Measurements from ENCODE around the gene NT5E.
"Not testable (repeated sequence)": the region's sequence is repeated elsewhere in the genome, so short reads cannot be mapped to it uniquely, and the experiment has no call there.

Gene NT5E

DNA sequence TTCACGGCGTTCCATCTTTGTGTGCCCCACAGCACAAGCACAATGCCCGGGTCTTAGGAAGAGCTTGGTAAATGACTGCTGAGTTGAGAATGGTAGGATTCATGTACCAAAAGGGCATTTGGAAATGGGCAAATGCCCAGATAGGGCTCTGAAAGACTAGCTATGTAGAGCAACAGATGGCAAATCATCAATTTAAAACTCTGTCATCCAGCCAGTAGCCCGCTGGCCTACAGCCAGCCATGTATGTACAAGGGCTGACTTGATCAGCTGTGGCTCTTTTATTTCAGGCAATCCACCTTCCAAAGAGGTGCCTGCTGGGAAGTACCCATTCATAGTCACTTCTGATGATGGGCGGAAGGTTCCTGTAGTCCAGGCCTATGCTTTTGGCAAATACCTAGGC, 35.1 kb downstream of the NT5E start:
- Mint-ChIP-seq H3K27ac (no peak overlapping the region), H3K4me1 (peaks cover 5% of the 10 kb centered on the region), H3K9me3 (no peaks in the 10 kb centered on the region), H3K4me3 (no peak overlapping the region), H3K27me3 (peaks cover 6% of the 10 kb centered on the region), H3K36me3 (no peaks in the 10 kb centered on the region)

DNA sequence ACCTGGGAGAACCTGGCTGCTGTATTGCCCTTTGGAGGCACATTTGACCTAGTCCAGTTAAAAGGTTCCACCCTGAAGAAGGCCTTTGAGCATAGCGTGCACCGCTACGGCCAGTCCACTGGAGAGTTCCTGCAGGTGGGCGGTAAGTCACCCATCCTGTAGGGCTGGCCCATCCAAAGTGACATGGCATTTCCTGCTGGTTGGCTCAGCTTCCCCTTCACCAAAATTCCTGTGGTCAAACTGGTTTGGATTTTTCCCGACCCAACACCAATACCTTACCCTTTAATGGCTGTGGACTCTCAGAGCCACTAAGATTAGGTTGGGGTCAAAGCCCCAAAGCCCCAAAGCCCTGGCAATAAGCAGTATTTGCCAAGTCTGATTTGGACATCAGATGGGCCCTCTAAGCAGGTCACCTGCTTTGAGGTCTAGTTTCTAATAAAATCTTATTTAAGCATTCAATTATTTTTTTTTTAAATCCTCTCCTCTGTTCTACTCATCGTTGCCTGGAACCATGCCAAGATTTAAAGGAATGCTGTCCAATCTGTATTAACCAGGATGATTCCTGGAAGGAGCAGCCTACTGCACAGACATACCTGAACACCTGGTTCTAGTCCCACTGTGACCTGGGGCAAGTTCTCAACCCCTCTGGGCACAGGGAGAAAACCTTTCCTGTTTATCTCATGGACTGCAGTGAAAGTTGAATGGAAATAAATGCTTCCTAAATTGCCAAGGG, 40.8 kb downstream of the NT5E start:
- H3K27me3 Mint-ChIP-seq, result no peaks in the 10 kb centered on the region

DNA sequence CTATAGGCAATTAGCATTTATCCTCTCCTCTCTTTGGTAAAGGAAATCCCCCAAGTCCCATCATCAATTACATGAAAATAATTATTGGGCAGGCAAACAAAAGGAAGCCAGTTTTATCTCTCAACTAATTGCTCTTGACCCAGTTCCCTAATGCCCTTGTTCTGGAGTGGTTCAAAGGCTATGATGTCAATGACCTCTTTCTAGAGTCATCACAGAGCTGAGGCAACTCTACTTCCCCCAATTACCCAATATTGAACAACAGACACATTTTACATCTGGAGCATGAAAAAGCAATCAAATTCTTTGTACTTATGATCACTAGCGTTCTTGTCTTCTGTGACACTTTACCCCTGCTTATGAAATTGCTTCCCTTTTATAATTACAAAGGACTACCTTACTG, 43.5 kb downstream of the NT5E start:
- Mint-ChIP-seq H3K27ac (no peak overlapping the region), H3K36me3 (peaks cover 9% of the 10 kb centered on the region), H3K9me3 (peaks cover 7% of the 10 kb centered on the region), H3K27me3 (no peaks in the 10 kb centered on the region), H3K4me1 (no peaks in the 10 kb centered on the region), H3K4me3 (no peak overlapping the region)

More for the DNA sequence above, 40.8 kb downstream of the NT5E start:
- no peaks in the 10 kb centered on the region for H3K4me1 Mint-ChIP-seq
- H3K36me3 Mint-ChIP-seq, result no peaks in the 10 kb centered on the region
- H3K4me3 Mint-ChIP-seq, result no peak overlapping the region
- no peak overlapping the region for H3K27ac Mint-ChIP-seq
- no peaks in the 10 kb centered on the region for H3K9me3 Mint-ChIP-seq

DNA sequence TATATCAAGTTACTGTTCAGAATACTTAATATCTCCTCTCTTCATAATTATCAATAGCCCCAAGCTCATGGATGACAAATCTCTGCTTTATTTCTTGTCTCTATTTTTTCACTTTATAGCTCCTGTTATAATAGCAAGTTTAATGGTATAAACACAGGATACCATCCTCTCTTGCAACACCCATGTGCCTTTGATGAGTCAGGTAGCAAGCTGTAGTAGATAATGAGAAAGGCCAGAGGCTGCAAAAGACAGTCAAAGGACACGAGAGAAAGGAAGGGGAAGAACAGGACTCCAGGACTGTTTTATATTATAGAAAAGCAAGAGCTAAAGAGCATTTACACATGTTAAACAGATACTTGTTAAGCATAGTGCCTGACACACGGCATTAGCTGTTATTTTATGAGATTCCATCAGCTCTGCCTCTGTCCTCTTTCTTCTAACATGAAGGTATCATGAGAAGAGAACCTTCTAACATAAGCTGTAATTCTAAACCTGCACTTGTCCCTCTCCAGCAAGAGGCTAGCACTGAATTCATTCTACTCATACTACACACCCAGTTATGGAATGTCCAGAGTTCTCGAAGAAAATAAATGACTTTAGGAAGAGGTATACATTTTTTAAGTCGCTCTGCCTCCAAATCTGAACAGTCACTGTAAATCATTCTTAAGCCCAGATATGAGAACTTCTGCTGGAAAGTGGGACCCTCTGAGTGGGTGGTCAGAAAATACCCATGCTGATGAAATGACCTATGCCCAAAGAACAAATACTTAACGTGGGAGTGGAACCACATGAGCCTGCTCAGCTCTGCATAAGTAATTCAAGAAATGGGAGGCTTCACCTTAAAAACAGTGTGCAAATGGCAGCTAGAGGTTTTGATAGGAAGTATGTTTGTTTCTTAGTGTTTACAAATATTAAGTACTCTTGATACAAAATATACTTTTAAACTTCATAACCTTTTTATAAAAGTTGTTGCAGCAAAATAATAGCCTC, 45.0 kb downstream of the NT5E start:
- Mint-ChIP-seq H3K4me3 (no peak overlapping the region), H3K4me1 (peaks cover 10% of the 10 kb centered on the region), H3K36me3 (peaks cover 13% of the 10 kb centered on the region), H3K27me3 (no peaks in the 10 kb centered on the region), H3K9me3 (peaks cover 7% of the 10 kb centered on the region), H3K27ac (no peak overlapping the region)

DNA sequence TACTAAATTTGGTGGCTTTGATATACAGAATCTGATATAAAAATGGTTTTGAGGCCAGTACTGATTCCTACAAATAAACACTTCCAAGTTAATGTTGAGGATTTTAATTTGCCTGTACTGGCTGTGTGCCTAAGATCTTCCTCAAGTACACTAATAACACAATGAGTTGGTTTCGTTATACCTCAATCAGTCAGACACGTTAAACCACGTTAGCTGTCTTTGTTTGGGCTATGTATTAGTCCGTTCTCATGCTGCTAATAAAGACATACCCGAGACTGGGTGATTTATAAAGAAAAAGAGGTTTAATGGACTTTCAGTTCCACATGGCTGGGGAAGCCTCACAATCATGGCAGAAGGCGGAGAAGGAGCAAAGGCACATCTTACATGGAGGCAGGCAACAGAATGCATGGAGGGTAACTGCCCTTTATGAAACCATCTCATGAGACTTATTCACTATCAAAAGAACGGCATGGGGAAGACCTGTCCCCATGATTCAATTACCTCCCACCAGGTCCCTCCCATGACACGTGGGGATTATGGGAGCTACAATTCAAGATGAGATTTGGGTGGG, 46.2 kb downstream of the NT5E start:
- peaks cover 7% of the 10 kb centered on the region for H3K9me3 Mint-ChIP-seq
- no peak overlapping the region for H3K4me3 Mint-ChIP-seq
- no peak overlapping the region for H3K27ac Mint-ChIP-seq
- H3K4me1 Mint-ChIP-seq, result peaks cover 11% of the 10 kb centered on the region
- no peaks in the 10 kb centered on the region for H3K27me3 Mint-ChIP-seq
- H3K36me3 Mint-ChIP-seq, result peaks cover 13% of the 10 kb centered on the region

DNA sequence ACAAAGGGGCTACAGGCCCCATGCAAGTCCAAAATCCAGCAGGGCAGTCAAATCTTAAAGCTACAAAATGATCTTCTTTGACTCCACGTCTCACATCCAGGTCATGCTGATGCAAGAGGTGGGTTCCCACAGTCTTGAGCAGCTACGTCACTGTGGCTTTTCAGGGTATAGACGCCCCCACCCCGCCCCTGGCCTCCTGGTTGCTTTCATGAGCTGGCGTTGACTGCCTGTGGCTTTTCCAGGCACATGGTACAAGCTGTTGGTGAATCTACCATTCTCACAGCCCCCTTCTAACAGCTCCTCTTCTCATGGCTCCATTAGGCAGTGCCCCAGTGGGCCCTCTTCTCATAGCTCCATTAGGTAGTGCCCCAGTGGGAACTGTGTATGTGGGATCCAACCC, 47.0 kb downstream of the NT5E start:
- Mint-ChIP-seq H3K27me3 (no peaks in the 10 kb centered on the region), H3K27ac (no peak overlapping the region)

DNA sequence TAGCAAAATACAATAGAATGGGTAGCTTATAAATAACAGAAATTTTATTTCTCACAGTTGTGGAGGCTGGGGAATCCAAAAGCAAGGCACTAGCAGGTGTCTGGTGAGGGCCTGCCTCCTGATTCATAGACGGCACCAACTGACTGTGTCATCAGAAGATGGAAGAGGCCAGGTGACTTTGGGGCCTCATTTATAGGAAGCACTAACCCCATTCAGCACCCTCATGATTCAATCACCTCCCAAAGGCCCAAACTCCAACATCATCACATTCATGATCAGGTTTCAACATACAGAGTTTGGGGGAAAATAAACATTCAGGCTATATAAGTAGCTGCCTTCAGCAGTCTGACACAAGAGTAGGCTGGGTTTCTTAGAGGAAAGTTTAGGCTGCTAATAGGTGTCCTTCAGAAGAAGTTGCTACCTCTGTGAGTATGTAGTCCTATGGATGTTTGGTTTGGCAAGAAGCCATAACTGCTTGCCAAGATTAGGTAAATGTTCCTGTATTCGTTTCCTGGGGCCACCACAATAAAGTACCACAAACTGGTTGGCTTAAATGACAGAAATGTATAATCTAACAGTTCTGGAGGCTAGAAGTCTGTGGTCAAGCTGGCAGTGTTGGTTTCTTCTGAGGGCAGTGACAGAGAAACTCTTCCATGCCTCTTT, 48.8 kb downstream of the NT5E start:
- Mint-ChIP-seq H3K4me1 (peaks cover 11% of the 10 kb centered on the region), H3K27ac (no peak overlapping the region), H3K4me3 (no peak overlapping the region), H3K27me3 (no peaks in the 10 kb centered on the region), H3K9me3 (peaks cover 7% of the 10 kb centered on the region), H3K36me3 (peaks cover 18% of the 10 kb centered on the region)

More for the DNA sequence above, 47.0 kb downstream of the NT5E start:
- Mint-ChIP-seq H3K36me3 (peaks cover 14% of the 10 kb centered on the region), H3K4me1 (peaks cover 11% of the 10 kb centered on the region), H3K4me3 (no peak overlapping the region), H3K9me3 (peaks cover 7% of the 10 kb centered on the region)

DNA sequence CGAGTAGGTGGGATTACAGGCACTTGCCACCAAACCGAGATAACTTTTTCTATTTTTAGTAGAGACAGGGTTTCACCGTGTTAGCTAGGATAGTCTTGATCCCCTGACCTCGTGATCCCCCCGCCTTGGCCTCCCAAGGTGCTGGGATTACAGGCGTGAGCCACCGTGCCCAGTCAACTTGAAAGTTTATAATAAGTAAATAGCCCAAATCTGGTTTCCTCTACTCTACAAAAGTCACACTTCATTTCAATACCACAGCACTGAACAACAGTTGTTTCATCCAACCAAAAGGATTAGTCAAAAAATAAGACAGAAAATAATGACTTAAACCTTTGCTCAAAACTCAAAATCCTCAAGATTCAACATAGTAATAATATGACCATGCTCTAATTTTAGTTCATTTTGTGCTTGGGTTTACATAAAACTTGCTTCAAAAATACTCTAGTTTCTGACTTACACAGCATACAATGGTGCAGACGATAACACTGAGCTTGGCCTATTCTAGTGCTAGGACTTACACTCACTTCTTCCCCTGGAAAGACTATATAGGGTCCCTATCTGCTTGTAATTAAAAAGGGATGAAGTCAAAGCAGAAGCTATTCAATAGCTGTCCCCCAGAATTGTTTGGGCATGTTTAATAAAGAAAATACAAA, 56.7 kb downstream of the NT5E start:
- H3K4me1 Mint-ChIP-seq, result no peaks in the 10 kb centered on the region
- no peak overlapping the region for H3K4me3 Mint-ChIP-seq
- no peaks in the 10 kb centered on the region for H3K9me3 Mint-ChIP-seq
- peaks cover 29% of the 10 kb centered on the region for H3K36me3 Mint-ChIP-seq
- no peaks in the 10 kb centered on the region for H3K27me3 Mint-ChIP-seq
- no peak overlapping the region for H3K27ac Mint-ChIP-seq

DNA sequence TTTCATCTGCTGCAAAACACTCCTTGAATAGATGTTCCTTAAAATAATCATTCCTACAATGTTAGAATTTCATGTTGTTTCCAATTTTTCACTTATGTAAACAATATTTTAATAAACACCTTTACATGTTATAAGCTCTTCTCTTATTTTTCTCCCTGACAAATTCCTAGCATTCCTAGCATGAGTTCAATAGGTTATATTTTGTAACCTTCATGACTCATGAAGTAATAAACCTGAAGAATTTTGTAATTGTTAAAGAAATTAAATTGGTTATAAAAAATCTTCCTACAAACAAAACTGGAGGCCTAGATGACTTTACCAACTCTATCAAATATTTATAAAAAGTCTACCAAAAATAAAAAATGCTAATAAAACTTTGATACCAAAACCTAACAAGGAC, 66.3 kb downstream of the NT5E start:
- no peak overlapping the region for H3K27ac Mint-ChIP-seq
- H3K36me3 Mint-ChIP-seq, result peaks cover 23% of the 10 kb centered on the region
- no peaks in the 10 kb centered on the region for H3K9me3 Mint-ChIP-seq
- H3K4me1 Mint-ChIP-seq, result no peaks in the 10 kb centered on the region
- no peaks in the 10 kb centered on the region for H3K27me3 Mint-ChIP-seq
- no peak overlapping the region for H3K4me3 Mint-ChIP-seq

DNA sequence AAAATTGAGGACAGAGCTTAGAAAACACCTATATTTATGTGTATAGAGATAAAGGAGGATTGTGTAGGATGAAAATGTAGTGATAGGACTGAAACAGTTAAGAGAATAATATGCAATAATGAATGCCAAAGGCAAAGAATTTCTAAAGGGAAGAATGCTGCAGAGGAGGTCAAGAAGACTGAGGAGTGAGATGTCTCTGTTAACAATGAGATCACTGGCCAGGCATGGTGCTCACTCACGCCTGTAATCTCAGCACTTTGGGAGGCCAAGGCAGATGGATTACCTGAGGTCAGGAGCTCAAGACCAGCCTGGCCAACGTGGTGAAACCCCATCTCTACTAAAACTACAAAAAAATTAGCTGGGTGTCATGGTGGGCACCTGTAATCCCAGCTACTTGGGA, 74.4 kb downstream of the NT5E start:
- H3K4me3 Mint-ChIP-seq, H3K27me3 Mint-ChIP-seq, H3K4me1 Mint-ChIP-seq, H3K27ac Mint-ChIP-seq, H3K9me3 Mint-ChIP-seq: not testable (repeated sequence)
- H3K36me3 Mint-ChIP-seq, result peaks cover 25% of the 10 kb centered on the region

DNA sequence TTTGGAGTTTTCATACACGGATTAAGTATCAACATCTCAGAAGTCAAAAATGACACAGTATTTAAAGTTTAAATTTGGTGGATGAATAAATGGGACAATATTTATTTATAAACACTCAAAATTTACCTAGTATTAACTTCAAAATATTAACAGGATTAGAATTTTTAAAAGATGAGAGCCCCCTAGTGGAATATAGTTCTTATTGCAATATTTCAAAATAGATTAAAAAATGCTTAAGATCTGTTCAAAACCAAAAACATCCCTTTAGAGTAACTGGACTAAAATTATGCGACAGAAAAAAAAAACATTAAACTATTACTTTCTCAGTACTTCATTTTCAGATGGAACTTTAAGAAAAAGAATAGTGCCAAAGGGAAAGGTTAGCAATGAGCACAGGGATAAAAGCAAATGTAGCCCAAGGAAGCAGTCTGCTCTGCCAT, 87.2 kb downstream of the NT5E start:
- Mint-ChIP-seq H3K27me3 (no peaks in the 10 kb centered on the region), H3K36me3 (peaks cover 5% of the 10 kb centered on the region), H3K9me3 (no peaks in the 10 kb centered on the region), H3K27ac (no peak overlapping the region), H3K4me1 (no peaks in the 10 kb centered on the region), H3K4me3 (no peak overlapping the region)

DNA sequence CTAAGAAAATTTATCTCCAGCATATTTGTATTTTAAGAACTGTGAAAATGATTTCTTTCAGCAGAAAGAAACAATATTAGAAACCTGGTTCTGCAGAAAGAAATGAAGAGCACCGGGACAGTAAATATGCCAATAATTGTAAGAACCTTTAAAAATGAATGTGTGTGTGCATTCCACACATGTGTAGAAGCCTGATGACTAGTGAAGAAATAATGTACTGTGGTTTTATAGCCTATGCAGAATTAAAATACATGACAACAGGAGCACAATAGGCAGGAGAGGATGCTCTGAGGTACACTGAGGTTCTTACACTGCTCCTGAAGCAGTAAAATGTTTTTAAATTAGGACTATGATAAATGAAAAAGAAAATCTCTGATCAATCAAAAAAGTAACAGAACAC, 94.9 kb downstream of the NT5E start:
- Mint-ChIP-seq H3K4me3 (no peak overlapping the region), H3K9me3 (no peaks in the 10 kb centered on the region), H3K36me3 (peaks cover 14% of the 10 kb centered on the region), H3K27ac (no peak overlapping the region), H3K27me3 (no peaks in the 10 kb centered on the region), H3K4me1 (no peaks in the 10 kb centered on the region)
